Breast epithelium (tissue), 4 donors: Measurements from ENCODE around the gene EIF6. TPM values are rescaled to one million over a fixed set of nuclear protein-coding genes. Genes with fewer than 3 reads are reported as not detected.

Experiments used
- DNase-seq, 2 donors: peaks; one replicate each; pipeline ENCODE4 v3.0.0-alpha.2; 2019; ENCODE audit warnings: low spot score in 2 of 2
- H3K27ac ChIP-seq, 2 donors: fragments of 200-600 bp; sonication (generic) in 1 of 2; one replicate each; pipeline ENCODE4 v1.5.1; 2016 to 2019; ENCODE audit warnings: mild to moderate bottlenecking in 1 of 2
- H3K27me3 ChIP-seq, 2 donors: fragments of 200-600 bp; sonication (generic) in 1 of 2; one replicate each; pipeline versions ENCODE4 v1.5.1 to v1.6.0; 2017 to 2019; ENCODE audit warnings: control low read depth in 1 of 2, mild to moderate bottlenecking in 1 of 2
- H3K36me3 ChIP-seq: fragments of 200-600 bp; one replicate; pipeline ENCODE4 v1.5.1; 2019
- H3K4me1 ChIP-seq, 2 donors: fragments of 200-600 bp; sonication (generic); one replicate each; pipeline ENCODE4 v1.5.1; 2016 to 2019; ENCODE audit warnings: control low read depth in 1 of 2
- H3K4me3 ChIP-seq, 3 donors: fragments of 200-600 bp; sonication (generic); 1 replicate in 2 of 3; 2 replicates in 1 of 3; pipeline ENCODE4 v1.5.1; 2016 to 2019; ENCODE audit warnings: mild to moderate bottlenecking in 3 of 3, moderate library complexity in 2 of 3
- H3K9me3 ChIP-seq, 2 donors: fragments of 200-600 bp; sonication (generic) in 1 of 2; one replicate each; pipeline ENCODE4 v1.5.1; 2016 to 2019; ENCODE audit warnings: control low read depth in 1 of 2
- POLR2A ChIP-seq: fragments of 450-650 bp; IDR thresholded peaks from one replicate; pipeline ENCODE4 v1.6.1; 2016; ENCODE audit warnings: antibody characterized with exemption, mild to moderate bottlenecking, moderate library complexity
- POLR2AphosphoS5 ChIP-seq, 3 donors: sonication (generic); formaldehyde crosslinking; IDR thresholded peaks; one replicate each; pipeline ENCODE4 v1.6.1; 2017; ENCODE audit warnings: antibody characterized with exemption in 3 of 3
- intact Hi-C: fragments of 100-400 bp; cut with DNase I; formaldehyde crosslinking; loops from one replicate; pipeline ENCODE4 v1.15.1; 2023; ENCODE audit warnings: low total_unique reads
- total RNA-seq, 3 donors: library from RNA; depleted of rRNA; stranded (reverse); fragments of >200 nt; gene quantifications; one replicate each; pipeline ENCODE4 v1.1.0, GENCODE V29; 2016
- TF ChIP-seq, protein P1 (sequence below), 3 donors: fragments of 450-650 bp; IDR thresholded peaks; one replicate each; pipeline ENCODE4 v1.5.1; 2016 to 2017; ENCODE audit warnings: antibody characterized with exemption in 3 of 3, mild to moderate bottlenecking in 3 of 3, moderate library complexity in 3 of 3

EIF6 gene
- total RNA-seq, 3 donors from 2014 or later: 81.9 to 98.6 (median 88.0) TPM

DNA sequence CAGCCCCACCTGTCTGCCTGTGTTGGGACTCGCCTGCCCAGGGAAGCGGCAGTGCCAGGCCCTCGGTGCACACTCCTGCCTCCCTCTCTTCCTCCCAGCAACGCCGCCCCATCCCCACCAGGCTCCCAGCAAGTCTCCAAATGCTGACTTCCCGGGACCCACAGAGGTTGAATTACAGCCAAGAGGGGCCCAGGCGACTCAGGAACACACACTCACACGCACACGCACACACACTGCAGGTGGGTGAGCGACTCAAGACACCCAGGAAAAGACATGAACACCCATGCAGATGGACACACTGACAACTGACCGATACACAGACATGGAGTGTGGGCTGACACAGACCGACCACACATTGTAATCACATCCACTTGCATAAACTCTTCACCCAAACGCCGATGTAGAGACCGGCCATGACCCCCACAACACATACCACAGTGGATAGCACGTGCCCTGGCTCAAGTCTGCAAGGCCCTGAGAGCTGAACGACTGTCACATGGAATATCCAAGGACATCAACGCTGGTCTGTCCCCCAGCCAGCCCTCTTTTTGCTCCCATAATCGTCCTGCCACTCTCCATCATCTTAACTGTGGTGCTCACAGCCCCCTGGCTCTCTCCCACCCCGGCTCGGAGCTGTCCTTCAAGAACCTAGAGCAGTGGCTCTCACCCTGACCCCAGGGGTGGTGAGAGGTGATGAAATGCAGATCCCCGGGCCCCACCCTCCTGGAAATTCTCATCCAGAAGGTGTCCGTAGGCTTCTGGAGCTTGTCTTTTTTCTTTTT, 8.1 kb upstream of the EIF6 start:
- intact Hi-C loops: no loop called here
- Histone ChIP-seq H3K4me3 (no peak overlapping the region), H3K9me3 (no peaks in the 10 kb centered on the region), H3K4me1 (no peaks in the 10 kb centered on the region), H3K36me3 (no peaks in the 10 kb centered on the region), H3K27me3 (peaks cover 0 to 10% of the 10 kb centered on the region in 2 donors), H3K27ac (no peak overlapping the region)
- DNase-seq: no peak
- TF ChIP-seq POLR2A: no peak
- TF ChIP-seq, protein P1, sequence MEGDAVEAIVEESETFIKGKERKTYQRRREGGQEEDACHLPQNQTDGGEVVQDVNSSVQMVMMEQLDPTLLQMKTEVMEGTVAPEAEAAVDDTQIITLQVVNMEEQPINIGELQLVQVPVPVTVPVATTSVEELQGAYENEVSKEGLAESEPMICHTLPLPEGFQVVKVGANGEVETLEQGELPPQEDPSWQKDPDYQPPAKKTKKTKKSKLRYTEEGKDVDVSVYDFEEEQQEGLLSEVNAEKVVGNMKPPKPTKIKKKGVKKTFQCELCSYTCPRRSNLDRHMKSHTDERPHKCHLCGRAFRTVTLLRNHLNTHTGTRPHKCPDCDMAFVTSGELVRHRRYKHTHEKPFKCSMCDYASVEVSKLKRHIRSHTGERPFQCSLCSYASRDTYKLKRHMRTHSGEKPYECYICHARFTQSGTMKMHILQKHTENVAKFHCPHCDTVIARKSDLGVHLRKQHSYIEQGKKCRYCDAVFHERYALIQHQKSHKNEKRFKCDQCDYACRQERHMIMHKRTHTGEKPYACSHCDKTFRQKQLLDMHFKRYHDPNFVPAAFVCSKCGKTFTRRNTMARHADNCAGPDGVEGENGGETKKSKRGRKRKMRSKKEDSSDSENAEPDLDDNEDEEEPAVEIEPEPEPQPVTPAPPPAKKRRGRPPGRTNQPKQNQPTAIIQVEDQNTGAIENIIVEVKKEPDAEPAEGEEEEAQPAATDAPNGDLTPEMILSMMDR (IDR thresholded peaks at IDR 0.05): no peak
- TF ChIP-seq POLR2AphosphoS5 (IDR thresholded peaks at IDR 0.05): no peak

DNA sequence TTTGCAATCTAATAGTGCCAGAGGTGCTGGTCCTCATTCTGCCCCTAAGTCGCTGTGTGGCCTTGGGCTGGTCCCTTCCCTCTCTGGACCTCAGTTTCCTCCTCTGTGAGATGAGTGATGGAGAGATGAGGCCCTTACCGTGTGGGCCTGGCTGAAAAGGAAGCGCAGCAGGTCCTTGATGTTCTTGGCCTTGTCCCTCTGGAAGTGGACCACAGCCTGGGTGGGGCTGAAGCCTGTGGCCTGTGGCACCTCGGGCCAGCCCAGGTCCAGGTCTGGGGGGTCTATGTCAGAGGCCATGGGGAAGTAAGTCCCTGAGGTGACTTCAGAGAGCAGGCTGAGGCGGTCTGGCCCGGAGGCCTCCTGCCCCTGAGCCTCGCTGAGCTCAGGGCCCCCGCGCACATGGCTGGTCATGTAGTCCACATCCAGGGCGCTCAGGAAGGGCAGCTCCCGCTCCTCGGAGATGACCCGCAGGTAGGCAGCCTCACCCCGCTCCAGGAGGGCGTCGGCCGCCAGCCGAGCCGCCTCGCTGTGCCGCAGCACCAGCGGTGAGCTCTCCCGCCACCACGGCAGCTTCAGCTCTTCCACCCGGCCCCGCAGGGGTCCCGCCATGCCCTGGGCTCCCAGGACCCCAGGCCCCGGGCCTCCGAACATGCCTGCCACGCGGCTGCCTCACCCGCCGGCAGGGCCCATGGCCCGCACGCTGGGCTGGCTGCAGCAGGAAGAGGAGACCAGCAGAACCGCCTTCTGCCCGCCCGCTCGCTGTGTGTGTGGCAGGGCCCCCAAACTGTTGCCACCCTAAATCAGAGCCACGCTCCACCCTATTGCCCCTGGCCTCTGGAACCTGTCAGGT, 7.3 kb upstream of the EIF6 start, which contains the start of gene FAM83C:
FAM83C (minus strand) TSS at position 772 of the 850 bp plus-strand sequence; CDS start at position 651, 121 bp downstream.
- Histone ChIP-seq H3K27ac (no peak within 1 kb of the TSS), H3K4me3 (no peak within 1 kb of the TSS), H3K9me3 (no peaks in the 10 kb centered on the region), H3K27me3 (peaks cover 0 to 10% of the 10 kb centered on the region in 2 donors), H3K4me1 (no peaks in the 10 kb centered on the region), H3K36me3 (no peaks in the 10 kb centered on the region)
- TF ChIP-seq POLR2AphosphoS5 (IDR thresholded peaks at IDR 0.05): no peak
- TF ChIP-seq, protein P1 (IDR thresholded peaks at IDR 0.05): no peak
- TF ChIP-seq POLR2A: no peak
- intact Hi-C loops: no loop called here
- no peak for DNase-seq

DNA sequence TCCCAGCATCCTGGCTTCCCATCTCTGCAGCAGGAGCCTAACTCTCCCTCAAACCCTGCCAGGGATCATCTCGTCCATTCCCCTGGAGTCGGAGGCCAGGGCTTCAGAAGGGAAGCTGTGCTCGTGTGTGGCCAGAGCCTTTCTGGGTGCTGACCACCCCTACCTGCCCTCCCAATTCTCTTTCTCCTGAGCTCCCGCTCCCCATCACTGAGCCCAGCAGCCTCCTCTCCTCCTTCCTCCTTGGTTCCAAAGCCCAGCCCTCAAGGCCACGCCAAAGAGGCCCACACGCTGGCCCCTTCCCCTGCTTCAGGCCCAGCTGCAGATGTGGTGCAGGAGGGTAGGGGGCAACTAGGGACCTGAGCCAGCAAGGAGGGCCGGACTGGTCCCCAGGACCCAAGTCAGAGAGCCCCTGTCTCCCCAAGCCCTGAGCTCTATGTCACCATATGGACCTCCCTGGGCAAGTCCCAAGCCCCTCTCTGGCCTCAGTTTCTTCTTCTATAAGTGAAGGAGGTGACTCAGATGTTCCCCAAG, 6.4 kb upstream of the EIF6 start:
- H3K27ac ChIP-seq: no peak overlapping the region
- H3K27me3 ChIP-seq: peaks cover 0 to 6% of the 10 kb centered on the region in 2 donors
- no peak overlapping the region for H3K4me3 ChIP-seq
- intact Hi-C loops: no loop called here
- H3K36me3 ChIP-seq: no peaks in the 10 kb centered on the region
- no peak for TF ChIP-seq POLR2A
- TF ChIP-seq, protein P1 (IDR thresholded peaks at IDR 0.05): no peak
- no peak for TF ChIP-seq POLR2AphosphoS5 (IDR thresholded peaks at IDR 0.05)
- no peaks in the 10 kb centered on the region for H3K9me3 ChIP-seq
- H3K4me1 ChIP-seq: no peaks in the 10 kb centered on the region
- DNase-seq: no peak

DNA sequence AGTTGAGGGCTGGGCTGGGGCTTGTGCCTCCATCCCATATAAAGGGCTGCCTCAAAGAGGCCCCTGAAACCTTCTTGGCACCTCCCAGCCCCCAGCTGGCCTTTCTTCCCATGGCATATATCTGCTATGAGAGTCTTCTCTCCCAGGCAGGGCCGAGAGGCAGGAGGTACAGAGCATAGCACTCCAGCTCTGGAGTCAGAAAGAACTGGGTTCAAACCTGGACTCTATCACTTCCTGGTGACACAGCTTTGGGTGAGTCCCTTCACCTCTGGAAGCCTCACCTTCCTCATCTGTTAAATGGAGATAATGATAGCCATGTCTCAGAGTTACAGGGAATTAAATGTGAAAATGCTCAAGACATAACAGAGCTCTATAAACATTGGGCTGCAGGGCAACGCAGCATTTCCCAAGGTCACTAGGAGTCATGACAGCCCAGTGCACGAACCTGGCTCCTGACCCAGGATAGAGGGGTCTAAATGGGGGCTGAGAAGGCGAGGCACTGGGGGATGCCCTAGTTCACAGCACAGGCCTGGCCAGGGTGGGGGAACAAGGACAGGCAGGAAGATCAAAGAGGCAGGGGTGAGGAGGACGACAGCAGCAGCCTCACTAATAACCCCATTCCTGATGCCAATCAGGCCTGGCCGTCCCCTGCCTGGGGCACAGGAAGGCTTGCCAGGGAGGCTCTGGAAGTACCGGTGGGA, 5.8 kb upstream of the EIF6 start:
- Histone ChIP-seq H3K27ac (no peak overlapping the region), H3K27me3 (no peaks in the 10 kb centered on the region), H3K4me1 (no peaks in the 10 kb centered on the region), H3K9me3 (no peaks in the 10 kb centered on the region), H3K36me3 (no peaks in the 10 kb centered on the region), H3K4me3 (no peak overlapping the region)
- TF ChIP-seq, protein P1 (IDR thresholded peaks at IDR 0.05): no peak
- TF ChIP-seq POLR2A: no peak
- DNase-seq: no peak
- intact Hi-C loops: no loop called here
